Measurements from ENCODE around the gene SUGCT. TPM values are rescaled to one million over a fixed set of nuclear protein-coding genes. Genes with fewer than 3 reads are reported as not detected.

Gene SUGCT
- total and polyA plus RNA-seq, 12 donors, result 8.4 to 96.4 (median 25.5) TPM

- no peaks in the 10 kb centered on the region for H3K36me3 ChIP-seq (replicated peaks in 1 of 2)
- no peak overlapping the region for H3K27ac ChIP-seq
- intact Hi-C loops (cut with DNase I), result no loop called here
- H3K27me3 ChIP-seq, result no peaks in the 10 kb centered on the region
- no peak for TF ChIP-seq CTCF (IDR thresholded peaks at IDR 0.05)
- H3K4me3 ChIP-seq, result no peak overlapping the region
- DNase-seq, result no peak
- no peaks in the 10 kb centered on the region for H3K4me1 ChIP-seq (replicated peaks in 1 of 2)
- no peaks in the 10 kb centered on the region for H3K9me3 ChIP-seq (replicated peaks in 1 of 3)
These were observed 752.3 kb downstream of the SUGCT start for GRCh38 chr7:40887099-40887498.

- WGBS, 4 donors, result 54 to 83% (median 67%) methylated on average over 1 of the region's 1 CpG
- Histone ChIP-seq H3K27ac (no peak overlapping the region), H3K4me3 (no peak overlapping the region), H3K9me3 (replicated peaks in 1 of 3) (no peaks in the 10 kb centered on the region), H3K4me1 (replicated peaks in 1 of 2) (no peaks in the 10 kb centered on the region), H3K36me3 (replicated peaks in 1 of 2) (no peaks in the 10 kb centered on the region), H3K27me3 (no peaks in the 10 kb centered on the region)
- no peak for DNase-seq
- TF ChIP-seq CTCF (IDR thresholded peaks at IDR 0.05), result no peak
- no peak for TF ChIP-seq POLR2A (IDR thresholded peaks at IDR 0.05)
- intact Hi-C loops (cut with DNase I), result no loop called here
These were observed 753.7 kb downstream of the SUGCT start for GRCh38 chr7:40888499-40888898.

- Histone ChIP-seq H3K36me3 (replicated peaks in 1 of 2) (no peaks in the 10 kb centered on the region), H3K27ac (no peak overlapping the region), H3K27me3 (no peaks in the 10 kb centered on the region), H3K4me1 (replicated peaks in 1 of 2) (no peaks in the 10 kb centered on the region), H3K9me3 (replicated peaks in 1 of 3) (no peaks in the 10 kb centered on the region), H3K4me3 (no peak overlapping the region)
- TF ChIP-seq POLR2A (IDR thresholded peaks at IDR 0.05), result no peak
- TF ChIP-seq CTCF (IDR thresholded peaks at IDR 0.05), result no peak
- no peak for DNase-seq
- intact Hi-C loops (cut with DNase I), result no loop called here
- 83 to 90% (median 88%) methylated on average over 2 to 4 of the region's 4 CpGs for WGBS, 4 donors
These were observed 754.3 kb downstream of the SUGCT start for GRCh38 chr7:40889099-40889498.

- Histone ChIP-seq H3K9me3 (replicated peaks in 1 of 3) (no peaks in the 10 kb centered on the region), H3K4me3 (no peak overlapping the region), H3K4me1 (replicated peaks in 1 of 2) (no peaks in the 10 kb centered on the region), H3K36me3 (replicated peaks in 1 of 2) (no peaks in the 10 kb centered on the region), H3K27ac (no peak overlapping the region), H3K27me3 (no peaks in the 10 kb centered on the region)
- TF ChIP-seq CTCF (IDR thresholded peaks at IDR 0.05) (no peak), POLR2A (IDR thresholded peaks at IDR 0.05) (no peak)
- intact Hi-C loops (cut with DNase I), result no loop called here
- 69 to 71% (median 70%) methylated on average over 2 of the region's 2 CpGs for WGBS, 4 donors
- no peak for DNase-seq
These were observed 754.7 kb downstream of the SUGCT start for GRCh38 chr7:40889539-40889938.
